Caki2 (cell line): ENCODE data around the gene CD151. TPM values are rescaled to one million over a fixed set of nuclear protein-coding genes. Genes with fewer than 3 reads are reported as not detected.

Source experiments
- DNase-seq: peaks from one replicate; pipeline ENCODE4 v3.0.0-alpha.2; 2015; ENCODE audit warnings: low read depth
- in situ Hi-C: cut with HindIII; loops from 2 replicates; pipeline ENCODE4 v1.10.0; 2016; ENCODE audit warnings: low sequenced_read_pairs, low pct_unique_long_range_greater_than_20kb, mixed read lengths
- total RNA-seq: library from RNA; depleted of rRNA; stranded (reverse); fragments of >200 nt; shearing (Covaris generic); gene quantifications from 2 replicates; pipeline ENCODE4 v1.2.3, GENCODE V29; 2014; ENCODE audit warnings: low replicate concordance

The CD151 gene
- total RNA-seq, 1 experiment from 2014 or later, result 873 TPM

DNA sequence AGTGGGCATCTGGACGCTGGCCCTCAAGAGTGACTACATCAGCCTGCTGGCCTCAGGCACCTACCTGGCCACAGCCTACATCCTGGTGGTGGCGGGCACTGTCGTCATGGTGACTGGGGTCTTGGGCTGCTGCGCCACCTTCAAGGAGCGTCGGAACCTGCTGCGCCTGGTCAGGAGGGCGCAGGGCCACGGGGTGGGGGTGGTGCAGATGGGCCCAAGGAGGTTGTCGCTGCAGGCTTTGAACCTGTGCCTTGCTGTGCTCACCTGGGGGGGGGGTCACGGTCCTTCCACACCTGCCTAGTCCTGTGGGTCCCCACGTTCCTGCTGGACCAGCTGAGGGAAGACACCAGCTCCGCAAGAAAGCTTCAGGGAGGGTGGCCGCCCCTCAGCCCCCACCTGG lies 3.5 kb downstream of the CD151 start:
- DNase-seq, result no peak
- in situ Hi-C loops, result no loop called here

DNA sequence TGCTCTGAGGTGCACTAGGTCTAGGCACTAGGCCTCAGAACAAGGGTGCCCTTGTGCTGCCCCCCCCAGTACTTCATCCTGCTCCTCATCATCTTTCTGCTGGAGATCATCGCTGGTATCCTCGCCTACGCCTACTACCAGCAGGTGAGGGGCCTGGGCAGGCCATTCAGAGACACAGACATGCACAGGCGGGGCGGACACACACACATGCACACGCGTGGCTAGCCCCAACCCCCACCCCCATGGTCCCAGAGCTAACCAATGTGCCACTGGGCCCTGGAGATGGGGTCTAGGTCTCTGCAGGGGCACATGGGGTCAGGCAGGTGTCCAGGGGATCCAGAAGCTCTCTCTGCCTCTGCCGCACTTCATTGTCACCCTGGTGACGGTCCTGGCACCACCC lies 3.9 kb downstream of the CD151 start:
- no peak for DNase-seq
- in situ Hi-C loops, result no loop called here

DNA sequence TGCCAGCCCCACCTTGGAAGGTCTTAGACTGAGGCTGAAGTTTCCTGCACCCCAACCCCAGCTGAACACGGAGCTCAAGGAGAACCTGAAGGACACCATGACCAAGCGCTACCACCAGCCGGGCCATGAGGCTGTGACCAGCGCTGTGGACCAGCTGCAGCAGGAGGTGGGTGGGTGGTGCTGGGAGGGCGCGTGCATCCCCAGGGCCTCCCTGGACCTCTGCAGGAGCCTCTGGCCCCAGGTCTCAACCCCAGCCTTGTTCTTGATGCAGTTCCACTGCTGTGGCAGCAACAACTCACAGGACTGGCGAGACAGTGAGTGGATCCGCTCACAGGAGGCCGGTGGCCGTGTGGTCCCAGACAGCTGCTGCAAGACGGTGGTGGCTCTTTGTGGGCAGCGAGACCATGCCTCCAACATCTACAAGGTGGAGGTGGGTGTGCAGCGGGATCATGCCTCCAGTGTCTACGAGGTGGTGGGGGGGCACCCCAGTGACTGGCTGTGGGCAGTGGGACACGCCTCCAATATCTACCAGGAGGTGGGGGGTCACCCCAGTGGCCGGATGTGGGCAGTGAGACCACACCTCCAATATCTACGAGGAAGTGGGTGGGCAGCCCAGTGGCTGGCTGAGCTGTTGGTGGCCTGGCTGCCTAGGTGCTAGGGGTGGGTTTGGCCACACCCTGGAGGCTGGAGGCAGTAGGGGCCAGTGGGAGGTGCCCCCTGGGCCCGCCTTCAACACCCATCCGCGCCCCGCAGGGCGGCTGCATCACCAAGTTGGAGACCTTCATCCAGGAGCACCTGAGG lies 4.6 kb downstream of the CD151 start:
- in situ Hi-C loops, result no loop called here
- no peak for DNase-seq

DNA sequence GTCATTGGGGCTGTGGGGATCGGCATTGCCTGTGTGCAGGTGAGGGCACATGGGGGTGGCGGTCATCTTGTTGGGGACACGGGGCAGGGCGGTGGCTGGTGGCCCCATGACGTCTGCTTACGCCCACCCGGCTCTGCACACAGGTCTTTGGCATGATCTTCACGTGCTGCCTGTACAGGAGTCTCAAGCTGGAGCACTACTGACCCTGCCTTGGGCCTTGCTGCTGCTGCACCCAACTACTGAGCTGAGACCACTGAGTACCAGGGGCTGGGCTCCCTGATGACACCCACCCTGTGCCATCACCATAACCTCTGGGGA lies 5.2 kb downstream of the CD151 start:
- in situ Hi-C loops, result no loop called here
- no peak for DNase-seq

DNA sequence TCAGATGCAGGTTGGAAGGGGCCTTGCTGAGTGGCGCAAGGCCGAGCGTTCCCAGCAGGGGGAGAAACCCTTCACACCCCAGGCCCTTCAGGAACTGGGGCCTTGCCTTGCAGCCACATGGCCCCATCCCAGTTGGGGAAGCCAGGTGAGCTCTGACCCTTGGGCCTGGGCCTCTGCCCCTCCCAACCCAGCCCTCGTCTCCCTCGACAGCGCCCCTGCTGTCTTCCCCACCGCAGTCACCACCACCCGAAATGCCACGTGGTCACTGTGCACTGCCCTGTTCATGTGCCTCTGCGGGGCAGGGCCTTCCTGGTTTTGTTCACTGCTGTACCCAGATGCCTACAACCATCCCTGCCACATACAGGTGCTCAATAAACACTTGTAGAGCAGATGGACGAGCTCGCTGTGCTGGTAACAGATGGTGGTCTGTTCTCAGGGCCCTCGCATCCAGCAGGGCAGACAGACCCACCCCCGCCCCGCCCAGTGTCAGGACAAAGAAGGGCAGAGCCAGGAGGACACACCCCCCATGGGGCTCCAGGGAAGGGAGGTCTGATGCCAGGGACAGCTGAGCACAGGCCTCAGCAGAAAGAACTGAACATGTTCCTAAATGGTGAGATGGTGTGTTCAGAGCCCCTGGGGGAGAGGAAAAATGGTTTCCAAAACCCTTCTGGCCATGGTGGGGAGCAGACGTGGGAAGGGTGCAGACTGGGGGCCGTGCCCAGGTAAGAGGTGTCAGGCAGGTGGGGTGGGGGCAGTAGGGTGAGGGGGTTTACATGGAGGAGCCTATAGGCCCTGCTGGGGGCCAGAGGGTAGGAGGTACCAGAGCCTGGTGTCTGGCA lies 5.9 kb downstream of the CD151 start:
- in situ Hi-C loops, result no loop called here
- DNase-seq, result no peak

DNA sequence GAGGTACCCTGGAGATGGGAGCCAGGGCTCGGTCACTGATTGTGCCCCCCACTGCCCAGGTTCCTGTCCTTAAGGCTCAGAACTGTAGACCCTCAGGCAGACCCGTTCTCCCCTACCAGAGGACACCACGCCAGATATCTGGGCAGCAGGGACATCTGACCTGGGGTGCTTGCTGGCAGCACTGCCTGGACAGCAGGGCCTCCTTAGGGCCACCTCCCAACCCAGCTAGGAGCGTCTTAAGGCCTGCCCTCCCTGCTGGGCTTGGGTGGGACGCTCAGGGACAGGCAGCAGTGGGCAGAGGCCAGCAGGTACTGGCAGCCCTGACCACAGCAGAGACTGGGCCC lies 6.5 kb downstream of the CD151 start:
- in situ Hi-C loops, result no loop called here
- DNase-seq, result no peak

DNA sequence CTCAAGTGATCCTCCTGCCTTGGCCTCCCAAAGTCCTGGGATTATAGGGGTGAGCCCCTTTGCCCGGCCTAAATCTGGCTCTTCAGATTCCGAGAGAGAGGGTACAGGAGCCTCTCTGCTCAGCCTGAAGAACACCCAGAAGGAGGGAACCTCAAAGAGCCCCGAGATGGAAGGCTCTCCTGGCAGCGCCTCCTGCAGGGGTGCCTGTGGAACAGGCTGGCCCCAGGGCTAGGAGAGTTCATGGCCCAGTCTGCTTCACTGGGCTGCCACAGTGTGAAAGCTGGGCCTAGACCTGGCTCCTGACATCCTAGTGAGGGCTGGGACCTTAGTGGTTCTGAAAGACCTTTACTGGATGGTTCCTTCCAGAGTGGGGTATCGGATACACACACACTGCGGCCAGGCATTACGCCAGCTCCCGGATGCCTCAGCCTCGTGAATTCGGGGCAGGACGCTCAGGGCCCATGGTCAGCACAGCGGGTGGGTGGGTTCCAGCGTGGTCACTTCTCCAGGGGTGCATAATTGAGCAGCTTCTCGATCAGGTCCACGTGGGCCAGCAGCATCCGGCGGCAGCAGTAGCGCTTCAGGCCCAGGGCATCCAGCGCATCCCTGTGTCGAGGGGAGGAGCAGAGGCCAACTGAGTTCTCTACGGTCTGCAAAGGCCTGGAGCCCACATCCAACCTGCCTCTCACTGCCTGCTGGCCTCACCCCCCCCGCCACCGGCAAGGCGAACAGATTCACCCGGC lies 7.3 kb downstream of the CD151 start:
- in situ Hi-C loops, result no loop called here
- DNase-seq, result no peak

DNA sequence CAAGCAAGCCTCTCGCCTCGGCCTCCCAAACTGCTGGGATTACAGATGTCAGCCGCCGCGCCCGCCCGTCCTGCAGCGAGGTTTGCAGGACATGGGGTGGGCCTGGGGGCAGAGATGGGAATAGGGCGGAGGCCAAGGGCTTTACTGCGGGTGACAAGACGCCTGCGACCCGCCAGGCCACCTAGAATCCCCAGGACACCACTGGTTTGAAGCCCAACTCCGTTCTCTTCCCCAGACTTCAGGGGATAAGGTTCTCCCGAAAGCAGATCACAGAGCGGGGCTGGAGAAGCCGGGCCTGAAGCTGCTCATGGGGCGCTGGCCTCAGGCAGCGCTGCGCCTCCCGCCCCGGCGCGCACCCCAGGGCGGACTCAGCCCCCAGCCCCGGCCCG lies 9.2 kb downstream of the CD151 start:
- DNase-seq, result no peak
- in situ Hi-C loops, result no loop called here

- peak; percentile 82 for DNase-seq
- in situ Hi-C loops, result no loop called here
These were observed 9.7 kb downstream of the CD151 start, which contains the start of the genes POLR2L and TSPAN4 for GRCh38 chr11:842370-843002. Gene POLR2L (minus strand): TSS chr11:842529. CDS start chr11:842508, 21 bp downstream. Gene TSPAN4 (plus strand): TSS chr11:842852. CDS start chr11:850305, 7,453 bp downstream.

DNA sequence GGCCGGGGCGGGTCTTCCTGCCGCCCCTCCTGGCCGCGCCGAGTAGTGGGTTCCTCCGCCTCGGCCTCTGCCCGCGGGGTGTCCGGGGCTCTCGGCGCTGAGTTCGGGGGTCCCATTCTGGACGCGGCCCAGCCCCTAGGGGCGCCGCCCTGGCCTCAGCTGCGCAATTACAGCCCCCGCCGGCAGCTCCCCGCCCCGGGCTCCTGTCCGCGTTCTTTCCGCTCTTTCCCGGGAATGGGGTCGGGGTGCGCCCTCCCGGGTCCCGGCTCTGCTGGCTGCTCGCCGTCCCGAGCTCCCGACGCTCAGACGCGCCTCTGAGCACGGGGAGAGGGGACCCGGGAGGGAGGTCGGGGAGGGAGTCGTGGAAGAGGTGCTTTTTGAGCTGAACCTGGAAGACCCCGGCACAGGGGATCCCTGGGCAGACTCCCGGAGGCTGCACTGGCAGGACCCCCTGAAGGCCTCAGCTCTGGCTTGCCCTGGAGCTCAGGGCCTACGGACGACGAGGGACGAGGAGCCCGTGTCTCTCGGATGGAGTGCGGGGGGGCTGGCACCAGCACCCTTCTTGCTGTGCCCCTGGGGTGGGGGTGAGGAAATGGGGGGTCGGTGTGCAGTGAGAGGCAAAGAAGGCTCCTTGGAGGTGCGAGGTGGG lies 10.5 kb downstream of the CD151 start:
- DNase-seq, result no peak
- in situ Hi-C loops, result no loop called here

DNA sequence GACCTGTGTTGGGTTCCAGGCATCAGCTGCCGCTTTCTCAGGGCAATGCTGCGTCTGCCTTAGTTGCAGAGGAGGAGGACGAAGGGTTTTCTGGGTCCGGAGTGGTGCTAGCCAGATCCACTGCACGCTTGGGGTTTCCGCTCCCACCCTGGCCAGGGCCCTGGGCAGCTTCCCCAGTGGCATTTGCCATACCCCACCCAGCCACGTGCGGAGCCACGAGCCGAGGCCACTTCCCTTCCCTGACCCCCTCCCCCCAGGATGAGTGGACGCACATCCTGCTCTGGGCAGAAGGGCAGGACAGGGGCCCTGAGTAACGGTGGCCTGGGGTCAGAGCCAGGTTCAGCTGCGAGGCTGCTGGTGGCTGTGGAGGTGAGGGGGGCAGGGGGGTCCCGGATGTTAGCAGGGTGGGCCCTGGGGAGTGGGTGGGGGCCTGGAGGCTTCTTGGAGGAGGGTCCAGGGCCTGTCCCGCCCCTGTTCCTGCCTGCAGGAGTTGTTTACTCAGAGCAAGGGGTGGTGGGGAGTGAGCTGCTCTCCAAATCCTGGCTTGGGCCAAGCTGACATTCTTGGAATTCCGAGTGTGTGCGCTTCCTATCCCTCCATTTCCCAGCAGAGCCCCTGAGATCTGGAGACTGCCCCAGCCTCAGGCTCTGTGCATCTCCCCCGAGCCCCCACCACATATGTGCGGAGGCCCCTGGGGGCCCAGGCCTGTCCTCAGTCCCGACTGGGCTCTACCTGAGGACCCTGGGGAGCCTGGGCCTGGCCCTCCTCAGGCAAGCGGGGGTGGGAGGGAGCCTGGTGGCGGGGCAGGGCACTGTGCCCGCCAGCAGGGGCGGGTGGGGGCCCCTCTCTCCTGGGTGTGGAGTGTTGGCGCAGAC lies 11.3 kb downstream of the CD151 start:
- DNase-seq, result peak; percentile 89
- in situ Hi-C loops, result no loop called here

GRCh38 chr11:844693-845644 lies 12.2 kb downstream of the CD151 start:
- in situ Hi-C loops, result no loop called here
- DNase-seq, result peak; percentile 94

DNA sequence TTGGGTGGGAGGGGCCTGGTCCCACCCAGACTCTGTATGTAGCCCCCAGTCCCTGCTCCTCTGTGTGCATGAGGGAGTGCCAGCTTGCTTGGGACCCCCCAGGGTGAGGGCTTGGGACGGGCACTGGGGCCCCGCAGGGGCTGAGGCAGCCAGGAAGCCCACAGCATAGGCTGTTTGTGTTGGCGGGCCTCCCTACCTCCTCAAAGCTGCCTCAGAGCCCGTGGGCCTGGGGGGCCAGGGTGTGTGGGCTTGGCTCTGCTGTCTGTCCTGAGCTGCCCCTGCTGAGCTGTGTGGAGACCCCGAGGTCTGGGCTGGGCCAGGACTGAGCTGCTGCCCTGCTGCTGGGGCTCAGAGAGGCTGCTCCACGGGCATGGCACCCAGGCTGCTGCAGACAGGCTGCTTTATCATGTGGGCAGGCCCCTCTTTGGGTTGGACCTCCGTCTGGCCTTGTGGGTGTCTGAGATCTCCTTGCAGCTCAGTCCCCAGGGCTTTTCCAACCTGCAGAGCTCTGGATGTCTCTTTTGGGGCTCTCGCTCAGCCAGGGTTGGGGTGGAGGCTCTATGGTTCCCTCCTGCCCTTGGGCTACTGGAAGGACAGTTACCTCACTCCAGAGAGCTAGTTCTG lies 13.2 kb downstream of the CD151 start:
- in situ Hi-C loops, result no loop called here
- DNase-seq, result no peak

- in situ Hi-C loops, result no loop called here
- no peak for DNase-seq
These were observed 13.8 kb downstream of the CD151 start for GRCh38 chr11:846496-847098.

GRCh38 chr11:847876-848275 lies 15.1 kb downstream of the CD151 start:
- DNase-seq, result no peak
- in situ Hi-C loops, result no loop called here
